Mesodermal cell (in vitro differentiated cells): ENCODE data around the gene KDM4C.
"Not testable (repeated sequence)": the region's sequence is repeated elsewhere in the genome, so short reads cannot be mapped to it uniquely, and the experiment has no call there.

Experiments
- H3K27ac ChIP-seq: 2 replicates; pipeline ENCODE4 v1.7.0; 2013; ENCODE audit warnings: mild to moderate bottlenecking, low read depth, low read length, moderate library complexity; ENCODE audit not compliant: severe bottlenecking
- H3K36me3 ChIP-seq: 2 replicates; pipeline ENCODE4 v1.7.1; 2013; ENCODE audit warnings: mild to moderate bottlenecking, low read length, moderate library complexity; ENCODE audit not compliant: control insufficient read depth, insufficient read depth
- H3K4me1 ChIP-seq: one replicate; pipeline ENCODE4 v1.7.1; 2013; ENCODE audit warnings: mild to moderate bottlenecking, low read length; ENCODE audit not compliant: insufficient read depth, control insufficient read depth, poor library complexity, severe bottlenecking
- H3K4me3 ChIP-seq: 2 replicates; pipeline ENCODE4 v1.7.0; 2013; ENCODE audit warnings: low read length, control low read depth, mild to moderate bottlenecking; ENCODE audit not compliant: insufficient read depth, poor library complexity, severe bottlenecking; ENCODE audit errors: extremely low read depth
- H3K9me3 ChIP-seq: 2 replicates; pipeline ENCODE4 v1.7.1; 2013; ENCODE audit warnings: mild to moderate bottlenecking, low read length, moderate library complexity; ENCODE audit not compliant: control insufficient read depth
- WGBS, 2 experiments: methylation state at CpG; one replicate each; pipeline ENCODE4 v1.1.5; 2013; ENCODE audit warnings: missing lambda C conversion rate in 2 of 2; ENCODE audit not compliant: insufficient coverage in 2 of 2; 5-methylcytosine and 5-hydroxymethylcytosine counted together

KDM4C gene

DNA sequence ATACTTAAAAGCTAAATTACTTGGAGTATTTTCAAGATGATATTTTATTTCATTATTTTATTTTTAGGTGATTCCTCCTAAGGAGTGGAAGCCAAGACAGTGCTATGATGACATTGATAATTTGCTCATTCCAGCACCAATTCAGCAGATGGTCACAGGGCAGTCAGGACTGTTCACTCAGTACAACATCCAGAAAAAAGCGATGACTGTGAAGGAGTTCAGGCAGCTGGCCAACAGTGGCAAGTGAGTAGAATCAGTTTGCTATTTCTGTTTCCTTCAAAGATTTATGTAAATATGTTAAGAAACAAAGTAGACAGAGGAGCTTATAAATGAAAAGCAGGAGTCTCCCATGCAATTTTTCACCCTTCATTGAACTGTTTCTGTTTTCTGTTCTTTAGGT, 47.8 kb downstream of the KDM4C start:
- H3K9me3 ChIP-seq = no peaks in the 10 kb centered on the region
- 100% methylated on average over 1 of the region's 1 CpG; no CpG with 5 or more reads in 1 of the 2 experiments for WGBS, 2 experiments
- H3K4me1 ChIP-seq = no peaks in the 10 kb centered on the region
- no peak overlapping the region for H3K27ac ChIP-seq
- no peaks in the 10 kb centered on the region for H3K36me3 ChIP-seq
- no peak overlapping the region for H3K4me3 ChIP-seq

DNA sequence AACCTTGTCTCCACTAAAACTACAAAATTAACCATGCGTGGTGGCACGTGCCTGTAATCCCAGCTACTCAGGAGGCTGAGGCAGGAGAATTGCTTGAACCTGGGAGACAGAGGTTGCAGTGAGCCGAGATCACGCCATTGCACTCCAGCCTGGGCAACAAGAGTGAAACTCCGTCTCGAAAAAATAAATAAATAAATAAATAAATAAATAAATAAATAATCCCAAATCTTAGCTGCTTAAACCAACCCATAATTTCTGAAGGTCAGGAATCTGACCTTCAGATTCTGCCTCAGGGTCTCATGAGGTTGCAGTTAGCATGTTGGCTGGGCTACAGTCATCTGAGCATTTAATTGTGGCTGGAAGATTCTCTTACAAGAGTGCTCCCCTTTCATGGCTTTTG, 48.5 kb downstream of the KDM4C start:
- H3K36me3 ChIP-seq, H3K27ac ChIP-seq, H3K4me1 ChIP-seq, H3K9me3 ChIP-seq, H3K4me3 ChIP-seq: not testable (repeated sequence)
- WGBS, 2 experiments = no CpG with 5 or more reads among the region's 6 CpGs

DNA sequence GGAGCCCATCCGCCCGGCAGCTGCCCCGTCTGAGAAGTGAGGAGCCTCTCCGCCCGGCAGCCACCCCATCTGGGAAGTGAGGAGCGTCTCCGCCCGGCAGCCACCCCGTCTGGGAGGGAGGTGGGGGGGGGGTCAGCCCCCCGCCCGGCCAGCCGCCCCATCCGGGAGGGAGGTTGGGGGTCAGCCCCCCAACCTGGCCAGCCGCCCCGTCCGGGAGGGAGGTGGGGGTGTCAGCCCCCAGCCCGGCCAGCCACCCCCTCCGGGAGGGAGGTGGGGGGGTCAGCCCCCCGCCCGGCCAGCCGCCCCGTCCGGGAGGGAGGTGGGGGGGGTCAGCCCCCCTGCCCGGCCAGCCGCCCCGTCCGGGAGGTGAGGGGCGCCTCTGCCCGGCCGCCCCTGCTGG, 49.9 kb downstream of the KDM4C start:
- 92% methylated on average over 2 of the region's 30 CpGs; no CpG with 5 or more reads in 1 of the 2 experiments for WGBS, 2 experiments
- not testable (repeated sequence) for H3K27ac ChIP-seq, H3K36me3 ChIP-seq

DNA sequence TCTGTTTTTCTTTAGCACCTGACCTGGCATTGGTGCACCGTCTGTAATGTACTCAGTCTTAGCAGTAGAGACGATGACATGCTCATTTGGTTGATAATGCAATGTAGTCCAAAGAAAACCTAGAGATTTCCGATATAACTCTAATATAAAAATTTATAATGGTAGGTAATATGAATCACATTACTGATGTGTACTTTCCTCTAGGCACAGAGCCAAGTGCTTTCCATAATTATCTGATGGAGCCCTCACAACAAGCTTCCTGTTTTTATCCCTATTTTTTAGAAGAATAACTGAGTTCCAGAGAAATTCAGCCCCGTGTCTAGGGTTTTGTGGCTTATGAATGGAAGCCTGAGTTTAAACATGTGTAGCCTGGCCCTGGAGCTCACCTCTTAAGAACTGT, 53.7 kb downstream of the KDM4C start:
- Histone ChIP-seq H3K4me1 (no peaks in the 10 kb centered on the region), H3K36me3 (no peaks in the 10 kb centered on the region), H3K9me3 (no peaks in the 10 kb centered on the region), H3K27ac (no peak overlapping the region), H3K4me3 (no peak overlapping the region)
- WGBS, 2 experiments = 100% methylated on average over 2 of the region's 4 CpGs; no CpG with 5 or more reads in 1 of the 2 experiments

More for the DNA sequence above, 49.9 kb downstream of the KDM4C start:
- H3K9me3 ChIP-seq, H3K4me3 ChIP-seq, H3K4me1 ChIP-seq: not testable (repeated sequence)

DNA sequence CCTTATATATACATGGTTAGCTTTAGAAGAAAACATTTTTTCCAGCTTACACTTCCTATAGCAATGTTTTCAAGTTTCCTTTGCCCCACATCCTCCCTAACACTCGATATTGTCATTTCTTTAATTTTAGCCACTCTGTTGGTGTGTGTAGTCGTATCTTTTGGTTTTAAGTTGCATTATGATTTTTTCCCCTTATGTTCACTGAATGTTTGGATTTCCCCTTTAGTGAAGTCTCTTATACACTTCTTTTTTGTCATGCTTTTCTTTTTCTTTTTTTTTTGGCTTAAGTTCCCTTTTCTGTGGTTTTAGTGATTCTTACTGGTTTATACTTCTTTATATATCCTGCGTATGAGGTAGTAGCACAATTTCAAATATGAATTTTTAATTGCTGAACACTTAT, 58.8 kb downstream of the KDM4C start:
- Histone ChIP-seq H3K9me3 (no peaks in the 10 kb centered on the region), H3K36me3 (no peaks in the 10 kb centered on the region), H3K4me1 (no peaks in the 10 kb centered on the region), H3K4me3 (no peak overlapping the region), H3K27ac (no peak overlapping the region)
- WGBS, 2 experiments = no CpG with 5 or more reads among the region's 3 CpGs

DNA sequence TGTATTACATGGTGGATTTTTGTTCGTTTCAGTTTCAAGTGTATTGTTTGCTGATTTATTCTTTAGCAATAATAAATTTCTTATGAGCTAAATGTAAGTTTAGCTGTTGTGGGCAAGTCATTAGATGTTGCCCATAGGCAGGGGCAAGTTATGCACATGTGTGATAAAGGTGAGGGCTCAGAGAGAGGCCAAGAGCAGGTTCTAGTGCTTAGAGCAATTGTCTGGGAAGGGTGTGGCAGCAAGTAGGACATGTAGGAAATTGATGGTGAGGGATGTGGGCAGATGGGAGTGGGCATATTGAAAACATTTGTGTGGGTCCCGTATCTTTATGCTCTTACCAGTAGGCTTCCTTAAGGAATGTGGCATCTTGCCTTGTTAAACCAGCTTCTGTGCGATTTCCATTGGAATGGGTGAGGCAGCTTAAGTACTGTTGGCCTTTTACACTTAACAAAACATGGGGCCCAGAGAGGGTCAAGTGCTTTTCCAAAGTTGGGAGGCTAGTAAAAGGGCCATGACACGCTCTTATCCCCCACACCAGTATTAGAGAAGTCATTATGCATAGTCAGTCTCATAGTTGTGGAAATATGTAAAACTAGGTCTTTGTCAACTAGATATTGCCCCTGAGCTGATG, 60.6 kb downstream of the KDM4C start:
- H3K9me3 ChIP-seq = no peaks in the 10 kb centered on the region
- H3K4me1 ChIP-seq = no peaks in the 10 kb centered on the region
- H3K4me3 ChIP-seq = no peak overlapping the region
- WGBS, 2 experiments = 83 to 90% methylated on average over 1 to 2 of the region's 4 CpGs
- no peak overlapping the region for H3K27ac ChIP-seq
- H3K36me3 ChIP-seq = no peaks in the 10 kb centered on the region

DNA sequence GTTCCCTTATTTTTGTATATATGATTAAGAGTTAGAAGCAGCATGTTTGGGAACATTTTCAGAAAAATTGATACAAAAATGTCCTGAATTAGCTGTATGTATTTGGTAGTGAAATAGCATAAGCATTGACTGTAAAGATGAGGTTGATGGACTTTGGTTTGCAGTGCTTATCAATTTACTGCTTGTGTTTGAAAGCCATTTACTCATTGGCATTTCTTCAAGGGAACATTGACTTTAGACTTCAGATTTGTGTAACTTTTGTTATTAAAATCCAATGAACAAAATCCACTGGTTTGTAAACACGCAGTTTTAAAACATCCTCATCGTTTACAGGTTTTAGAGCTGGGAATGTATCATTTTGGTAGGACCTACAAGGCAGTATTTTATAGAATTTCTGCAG, 61.3 kb downstream of the KDM4C start:
- Histone ChIP-seq H3K9me3 (no peaks in the 10 kb centered on the region), H3K36me3 (no peaks in the 10 kb centered on the region), H3K27ac (no peak overlapping the region), H3K4me1 (no peaks in the 10 kb centered on the region), H3K4me3 (no peak overlapping the region)
- WGBS, 2 experiments = 100% methylated on average over 1 of the region's 2 CpGs

DNA sequence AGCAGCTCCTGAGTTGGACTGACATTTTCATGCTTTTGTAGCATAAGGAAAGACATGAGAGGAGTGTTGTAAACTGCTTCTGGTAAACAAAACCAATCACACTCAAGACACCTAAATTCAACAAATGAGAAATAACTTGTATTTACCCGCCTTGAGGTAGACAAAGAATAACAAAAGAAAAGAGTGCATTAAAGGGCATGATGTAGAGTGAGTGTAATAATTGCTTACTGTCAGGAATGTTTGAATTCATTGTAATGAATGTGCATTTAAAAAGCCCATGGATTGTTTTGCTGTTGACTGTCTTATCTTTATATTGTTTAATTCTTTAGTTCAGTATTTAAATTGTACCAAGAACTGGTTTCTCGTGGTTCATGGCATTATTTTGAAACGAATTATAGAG, 61.8 kb downstream of the KDM4C start:
- Histone ChIP-seq H3K36me3 (no peaks in the 10 kb centered on the region), H3K9me3 (no peaks in the 10 kb centered on the region), H3K4me1 (no peaks in the 10 kb centered on the region), H3K4me3 (no peak overlapping the region), H3K27ac (no peak overlapping the region)
- WGBS, 2 experiments = 80% methylated on average over 2 of the region's 3 CpGs; no CpG with 5 or more reads in 1 of the 2 experiments

DNA sequence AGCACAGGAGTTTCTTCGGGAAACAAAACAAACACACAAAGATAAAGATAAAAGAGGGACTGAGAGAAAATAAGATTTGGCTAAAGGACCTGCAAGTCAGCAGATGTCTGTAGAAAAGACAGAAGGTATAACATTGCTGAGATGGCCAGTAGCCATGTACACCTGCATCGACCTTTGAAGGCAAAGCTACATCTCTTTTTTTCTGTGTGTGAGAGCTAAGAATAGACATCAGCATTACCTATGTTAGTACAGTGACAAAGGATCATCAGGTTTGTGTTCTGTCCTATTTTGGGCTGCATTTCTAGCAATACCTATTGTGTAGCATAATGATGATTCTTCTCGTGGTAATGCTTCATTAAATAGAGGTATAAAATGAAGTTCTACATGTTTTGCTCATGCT, 64.9 kb downstream of the KDM4C start:
- Histone ChIP-seq H3K27ac (no peak overlapping the region), H3K9me3 (no peaks in the 10 kb centered on the region), H3K4me1 (no peaks in the 10 kb centered on the region), H3K36me3 (no peaks in the 10 kb centered on the region), H3K4me3 (no peak overlapping the region)
- 100% methylated on average over 1 of the region's 3 CpGs; no CpG with 5 or more reads in 1 of the 2 experiments for WGBS, 2 experiments

DNA sequence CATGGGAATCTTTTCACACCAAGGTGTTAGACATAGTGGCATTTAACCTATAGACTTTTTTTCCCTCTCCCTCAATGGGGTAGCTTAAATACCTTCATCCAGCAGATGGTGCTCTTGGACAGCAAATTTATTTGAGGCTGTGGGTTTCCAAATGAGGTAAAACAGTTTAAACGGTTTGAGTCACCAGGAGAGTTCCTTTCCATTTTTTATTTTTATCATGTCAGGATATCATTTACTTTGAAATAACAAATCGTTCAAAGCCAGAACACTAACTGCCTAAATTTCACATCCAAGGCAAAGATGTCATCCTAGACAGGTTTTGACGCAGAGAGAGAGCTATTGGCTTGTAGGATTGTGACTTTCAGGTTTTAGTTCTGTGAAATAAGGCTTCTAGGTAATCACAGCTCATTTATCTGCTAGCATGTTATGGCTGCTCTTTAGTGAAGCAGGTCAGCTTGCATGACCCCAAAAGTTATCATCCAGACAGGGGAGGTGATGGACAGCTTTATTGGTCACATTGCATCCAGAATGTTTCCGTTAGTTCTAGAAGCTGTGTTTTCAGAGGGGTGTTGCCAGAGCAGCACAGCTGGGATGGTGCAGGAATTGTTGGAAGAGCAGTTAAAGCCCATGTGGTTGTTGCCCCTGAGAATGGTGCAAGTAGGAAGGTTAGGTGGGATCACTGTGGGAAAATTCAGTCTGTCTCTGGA, 69.8 kb downstream of the KDM4C start:
- Histone ChIP-seq H3K9me3 (peaks cover 6% of the 10 kb centered on the region), H3K36me3 (no peaks in the 10 kb centered on the region), H3K4me3 (no peak overlapping the region), H3K27ac (no peak overlapping the region), H3K4me1 (no peaks in the 10 kb centered on the region)
- 44 to 100% methylated on average over 1 to 2 of the region's 4 CpGs for WGBS, 2 experiments

DNA sequence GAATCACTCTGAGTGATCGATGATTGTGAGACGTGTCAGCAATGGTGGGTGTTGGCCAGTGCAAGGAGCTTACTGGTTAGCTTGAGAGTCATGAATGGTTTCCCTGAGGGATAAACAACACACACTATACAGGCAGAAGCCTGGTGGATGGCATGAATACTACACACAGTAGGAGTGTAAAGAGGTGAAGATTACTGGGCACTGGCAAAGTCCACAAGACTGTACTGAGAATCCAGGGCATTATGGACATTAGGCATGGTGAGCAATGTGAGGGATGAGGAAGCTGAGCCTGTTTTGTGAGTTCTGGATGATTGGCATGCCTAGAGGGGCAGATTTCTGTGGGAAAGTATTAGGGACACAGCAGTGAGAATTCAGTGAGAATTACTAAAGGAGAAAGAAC, 71.3 kb downstream of the KDM4C start:
- Histone ChIP-seq H3K4me3 (no peak overlapping the region), H3K4me1 (no peaks in the 10 kb centered on the region)
- 100% methylated on average over 2 of the region's 2 CpGs; no CpG with 5 or more reads in 1 of the 2 experiments for WGBS, 2 experiments

More for the DNA sequence above, 71.3 kb downstream of the KDM4C start:
- H3K36me3 ChIP-seq = no peaks in the 10 kb centered on the region
- no peak overlapping the region for H3K27ac ChIP-seq
- peaks cover 6% of the 10 kb centered on the region for H3K9me3 ChIP-seq
